ENCODE results near the gene PRSS3.
"Not testable (repeated sequence)": the region's sequence is repeated elsewhere in the genome, so short reads cannot be mapped to it uniquely, and the experiment has no call there.

Gene PRSS3

GRCh38 chr9:33795281-33795680, at the start of gene PRSS3:
Gene PRSS3 (plus strand): TSS chr9:33795561. CDS start chr9:33795574, 13 bp downstream.
- DNase-seq, result no peak

- DNase-seq, result peak; percentile 31
Observed at GRCh38 chr9:33748633-33749304, 46.6 kb upstream of the PRSS3 start.

- peak; percentile 41 for DNase-seq
Observed at GRCh38 chr9:33749305-33749654, 46.1 kb upstream of the PRSS3 start.

- DNase-seq, result no peak
Observed at GRCh38 chr9:33750307-33750838, 45.0 kb upstream of the PRSS3 start.

GRCh38 chr9:33750839-33751339, 44.5 kb upstream of the PRSS3 start:
- no peak for DNase-seq

GRCh38 chr9:33751536-33752129, 43.7 kb upstream of the PRSS3 start:
- no peak for DNase-seq

- no peak for DNase-seq
Observed at GRCh38 chr9:33752130-33752637, 43.2 kb upstream of the PRSS3 start.

GRCh38 chr9:33752789-33753188, 42.6 kb upstream of the PRSS3 start:
- DNase-seq, result not testable (repeated sequence)

GRCh38 chr9:33759648-33760047, 35.7 kb upstream of the PRSS3 start:
- DNase-seq, result peak; percentile 63

- DNase-seq, result no peak
Observed at GRCh38 chr9:33762343-33762742, 33.0 kb upstream of the PRSS3 start.

GRCh38 chr9:33763709-33764108, 31.7 kb upstream of the PRSS3 start:
- not testable (repeated sequence) for DNase-seq

GRCh38 chr9:33765411-33765810, 29.9 kb upstream of the PRSS3 start:
- DNase-seq, result no peak

- not testable (repeated sequence) for DNase-seq
Observed at GRCh38 chr9:33770156-33770880, 25.0 kb upstream of the PRSS3 start.

- DNase-seq, result not testable (repeated sequence)
Observed at GRCh38 chr9:33773135-33773534, 22.2 kb upstream of the PRSS3 start.

- DNase-seq, result not testable (repeated sequence)
Observed at GRCh38 chr9:33774074-33774659, 21.2 kb upstream of the PRSS3 start.

- no peak for DNase-seq
Observed at GRCh38 chr9:33776578-33776977, 18.8 kb upstream of the PRSS3 start.

GRCh38 chr9:33778700-33779351, 16.5 kb upstream of the PRSS3 start:
- peak; percentile 29 for DNase-seq

GRCh38 chr9:33780276-33780675, 15.1 kb upstream of the PRSS3 start:
- no peak for DNase-seq

- no peak for DNase-seq
Observed at GRCh38 chr9:33781736-33782135, 13.6 kb upstream of the PRSS3 start.

GRCh38 chr9:33782395-33783152, 12.8 kb upstream of the PRSS3 start:
- no peak for DNase-seq

- no peak for DNase-seq
Observed at GRCh38 chr9:33785914-33786313, 9.4 kb upstream of the PRSS3 start.

GRCh38 chr9:33786681-33787080, 8.7 kb upstream of the PRSS3 start:
- no peak for DNase-seq

All from CD4-positive, alpha-beta T cell treated with Interleukin-15 for 1 hour (primary cell).